ENCODE results near the gene PPIL6.
"Not testable (repeated sequence)": the region's sequence is repeated elsewhere in the genome, so short reads cannot be mapped to it uniquely, and the experiment has no call there.

PPIL6 gene

GRCh38 chr6:109466212-109466923 lies 25.9 kb upstream of the PPIL6 start:
- DNase-seq (ENCODE audit: extremely low read depth, low read depth) = no peak
- no peak for TF ChIP-seq CTCF (IDR thresholded peaks at IDR 0.05; ENCODE audit: low read depth, low read length)

- TF ChIP-seq CTCF (IDR thresholded peaks at IDR 0.05; ENCODE audit: low read depth, low read length) = no peak
- no peak for DNase-seq (ENCODE audit: extremely low read depth, low read depth)
These were observed 25.3 kb upstream of the PPIL6 start for GRCh38 chr6:109465772-109466171.

GRCh38 chr6:109461733-109462526 lies 21.5 kb upstream of the PPIL6 start:
- no peak for TF ChIP-seq CTCF (IDR thresholded peaks at IDR 0.05; ENCODE audit: low read depth, low read length)

GRCh38 chr6:109461205-109461604 lies 20.8 kb upstream of the PPIL6 start:
- DNase-seq (ENCODE audit: extremely low read depth, low read depth) = not testable (repeated sequence)

More at GRCh38 chr6:109461733-109462526, 21.5 kb upstream of the PPIL6 start:
- DNase-seq (ENCODE audit: extremely low read depth, low read depth) = no peak

- DNase-seq (ENCODE audit: extremely low read depth, low read depth) = no peak
- TF ChIP-seq CTCF (IDR thresholded peaks at IDR 0.05; ENCODE audit: low read depth, low read length) = no peak
These were observed 19.9 kb upstream of the PPIL6 start for GRCh38 chr6:109460161-109460829.

- no peak for TF ChIP-seq CTCF (IDR thresholded peaks at IDR 0.05; ENCODE audit: low read depth, low read length)
- DNase-seq (ENCODE audit: extremely low read depth, low read depth) = no peak
These were observed 18.5 kb upstream of the PPIL6 start for GRCh38 chr6:109458774-109459531.

- DNase-seq (ENCODE audit: extremely low read depth, low read depth) = no peak
These were observed 17.2 kb upstream of the PPIL6 start for GRCh38 chr6:109457562-109457996.

More at GRCh38 chr6:109457562-109457996, 17.2 kb upstream of the PPIL6 start:
- TF ChIP-seq CTCF (IDR thresholded peaks at IDR 0.05; ENCODE audit: low read depth, low read length) = no peak
